Measurements from ENCODE around the gene GDE1.

GDE1 gene

GRCh38 chr16:19485611-19486010 lies 36.3 kb downstream of the GDE1 start:
- DNase-seq: no peak

GRCh38 chr16:19484096-19484495 lies 37.8 kb downstream of the GDE1 start:
- no peak for DNase-seq

GRCh38 chr16:19482291-19482690 lies 39.6 kb downstream of the GDE1 start:
- DNase-seq: no peak

- no peak for DNase-seq
Observed at GRCh38 chr16:19481769-19482168, 40.1 kb downstream of the GDE1 start.

GRCh38 chr16:19481296-19481695 lies 40.6 kb downstream of the GDE1 start:
- no peak for DNase-seq

- DNase-seq: no peak
Observed at GRCh38 chr16:19479302-19479721, 42.6 kb downstream of the GDE1 start.

- DNase-seq: no peak
Observed at GRCh38 chr16:19478505-19478904, 43.4 kb downstream of the GDE1 start.

GRCh38 chr16:19474617-19475016 lies 47.3 kb downstream of the GDE1 start:
- DNase-seq: no peak

- no peak for DNase-seq
Observed at GRCh38 chr16:19472482-19472881, 49.4 kb downstream of the GDE1 start.

- DNase-seq: no peak
Observed at GRCh38 chr16:19468300-19468699, 53.6 kb downstream of the GDE1 start.

- DNase-seq: no peak
Observed at GRCh38 chr16:19463468-19464315, 58.2 kb downstream of the GDE1 start.

GRCh38 chr16:19460397-19460796 lies 61.5 kb downstream of the GDE1 start:
- no peak for DNase-seq

GRCh38 chr16:19458722-19459379 lies 63.0 kb downstream of the GDE1 start:
- DNase-seq: no peak
